GM23338 (cell line): ENCODE results near the gene BARX1. TPM values are rescaled to one million over a fixed set of nuclear protein-coding genes. Genes with fewer than 3 reads are reported as not detected.

Experiments
- ATAC-seq: fragments of 200-7000 bp; cut with Tn5 transposase; 3 replicates; pipeline ENCODE4 v1.9.1; 2020
- DNase-seq: peaks from one replicate; pipeline ENCODE4 v3.0.0-alpha.2; 2015; ENCODE audit warnings: low spot score
- H2AFZ ChIP-seq: fragments of 200-600 bp; sonication (generic); 2 replicates; pipeline ENCODE4 v1.8.0; 2016; ENCODE audit warnings: antibody characterized with exemption, mild to moderate bottlenecking, moderate library complexity
- H3F3A ChIP-seq: fragments of 200-600 bp; sonication (generic); replicated peaks from 2 replicates; pipeline ENCODE4 v1.8.0; 2017; ENCODE audit warnings: antibody characterized with exemption, mixed run types, low read depth
- H3K27ac ChIP-seq: fragments of 200-600 bp; sonication (generic); 2 replicates; pipeline ENCODE4 v1.6.1; 2016; ENCODE audit warnings: low read depth
- H3K27me3 ChIP-seq: fragments of 200-600 bp; sonication (generic); 2 replicates; pipeline ENCODE4 v1.8.0; 2016; ENCODE audit warnings: mild to moderate bottlenecking, mixed run types, moderate library complexity; ENCODE audit not compliant: insufficient read depth
- H3K36me3 ChIP-seq: fragments of 200-600 bp; sonication (generic); 2 replicates; pipeline ENCODE4 v1.8.0; 2016; ENCODE audit warnings: mild to moderate bottlenecking; ENCODE audit not compliant: insufficient read depth
- H3K4me1 ChIP-seq: fragments of 200-600 bp; sonication (generic); 2 replicates; pipeline ENCODE4 v1.8.0; 2016; ENCODE audit warnings: mild to moderate bottlenecking, moderate library complexity; ENCODE audit not compliant: insufficient read depth
- H3K4me2 ChIP-seq: fragments of 200-600 bp; sonication (generic); 2 replicates; pipeline ENCODE4 v1.7.1; 2017; ENCODE audit warnings: mixed run types
- H3K4me3 ChIP-seq: fragments of 200-600 bp; sonication (generic); 2 replicates; pipeline ENCODE4 v1.6.1; 2016; ENCODE audit warnings: mixed run types
- H3K79me2 ChIP-seq: fragments of 200-600 bp; sonication (generic); replicated peaks from 2 replicates; pipeline ENCODE4 v1.8.0; 2017; ENCODE audit warnings: mild to moderate bottlenecking; ENCODE audit not compliant: insufficient read depth
- H3K9me2 ChIP-seq: fragments of 200-600 bp; sonication (generic); 2 replicates; pipeline ENCODE4 v1.8.0; 2017; ENCODE audit not compliant: insufficient read depth
- H4K20me1 ChIP-seq: fragments of 200-600 bp; sonication (generic); replicated peaks from 2 replicates; pipeline ENCODE4 v1.8.0; 2017; ENCODE audit warnings: mild to moderate bottlenecking; ENCODE audit not compliant: insufficient read depth
- H3K27ac Mint-ChIP-seq: 2 replicates; pipeline ENCODE4 v1.8.0; 2020; ENCODE audit warnings: inconsistent platforms, mild to moderate bottlenecking, moderate library complexity, mixed read lengths
- H3K27me3 Mint-ChIP-seq: 3 replicates; pipeline ENCODE4 v1.8.0; 2022; ENCODE audit warnings: low read depth, mild to moderate bottlenecking, moderate library complexity, mixed read lengths, inconsistent platforms; ENCODE audit not compliant: insufficient read depth, poor library complexity
- H3K36me3 Mint-ChIP-seq: 3 replicates; pipeline ENCODE4 v1.8.0; 2021; ENCODE audit warnings: low read depth, mild to moderate bottlenecking, inconsistent platforms, moderate library complexity, mixed read lengths
- H3K4me1 Mint-ChIP-seq: 3 replicates; pipeline ENCODE4 v1.8.0; 2020; ENCODE audit warnings: mild to moderate bottlenecking, inconsistent platforms, mixed read lengths
- H3K4me3 Mint-ChIP-seq: 3 replicates; pipeline ENCODE4 v1.8.0; 2021; ENCODE audit warnings: moderate library complexity, mild to moderate bottlenecking, inconsistent platforms, mixed read lengths
- H3K9me3 Mint-ChIP-seq: 3 replicates; pipeline ENCODE4 v1.8.0; 2020; ENCODE audit warnings: moderate library complexity, mild to moderate bottlenecking, inconsistent platforms, mixed read lengths
- CTCF ChIP-seq, 2 experiments: fragments of 200-600 bp in 1 of 2; sonication (generic) in 1 of 2; conservative IDR thresholded peaks; 2 replicates each; pipeline versions ENCODE4 v1.5.1 to v1.6.1; 2016 to 2017; ENCODE audit warnings: antibody characterized with exemption in 2 of 2, low read depth in 2 of 2, mild to moderate bottlenecking in 2 of 2, moderate library complexity in 1 of 2
- EZH2 ChIP-seq: fragments of 200-600 bp; sonication (generic); IDR thresholded peaks from one replicate; pipeline ENCODE4 v1.8.0; 2017; ENCODE audit warnings: antibody characterized with exemption, mild to moderate bottlenecking, low read depth; ENCODE audit not compliant: unreplicated experiment
- EZH2phosphoT487 ChIP-seq: fragments of 200-600 bp; sonication (generic); IDR thresholded peaks from one replicate; pipeline ENCODE4 v1.8.1; 2018; ENCODE audit warnings: antibody characterized with exemption; ENCODE audit not compliant: unreplicated experiment
- JUNB ChIP-seq: IDR thresholded peaks from one replicate; pipeline ENCODE4 v1.6.1; 2016; ENCODE audit warnings: antibody characterized with exemption; ENCODE audit not compliant: unreplicated experiment
- POLR2AphosphoS5 ChIP-seq: IDR thresholded peaks from 2 replicates; pipeline ENCODE4 v1.6.1; 2016; ENCODE audit warnings: antibody characterized with exemption, low read depth
- REST ChIP-seq: IDR thresholded peaks from one replicate; pipeline ENCODE4 v1.6.1; 2018; ENCODE audit warnings: antibody characterized with exemption; ENCODE audit not compliant: unreplicated experiment
- ZNF114 ChIP-seq: fragments of 250-450 bp; sonication (Bioruptor Pico); IDR thresholded peaks from 2 replicates; pipeline ENCODE4 v1.5.0; 2020; ENCODE audit warnings: mild to moderate bottlenecking, moderate library complexity
- polyA plus RNA-seq: library from polyadenylated mRNA; unstranded; fragments of >200 nt; fragmentation: Nextera tagmentation; extraction: Ambion mirVana; gene quantifications from 2 replicates; pipeline ENCODE4 v1.2.1, GENCODE V29; 2016
- total RNA-seq: library from RNA; depleted of rRNA; stranded (reverse); fragments of >200 nt; shearing (Covaris generic); gene quantifications from 2 replicates; pipeline ENCODE4 v1.2.3, GENCODE V29; 2014

BARX1 gene
- total and polyA plus RNA-seq, 2 experiments from 2014 or later = 0.87 to 1.6 TPM

- H3K4me2 ChIP-seq = peak overlapping the region; percentile 94
- no peaks in the 10 kb centered on the region for H3K36me3 ChIP-seq
- Mint-ChIP-seq H3K4me1 (peaks cover 58% of the 10 kb centered on the region), H3K27me3 (peaks cover 99% of the 10 kb centered on the region), H3K36me3 (no peaks in the 10 kb centered on the region; the same call in 2 of the 3 replicates), H3K9me3 (peaks cover 15% of the 10 kb centered on the region; the same call in 2 of the 3 replicates), H3K27ac (no peak overlapping the region), H3K4me3 (peak overlapping the region; percentile 74)
- H3K9me2 ChIP-seq = no peaks in the 10 kb centered on the region
- H3K79me2 ChIP-seq = no peaks in the 10 kb centered on the region
- no peak overlapping the region for H3K27ac ChIP-seq
- DNase-seq = peak; percentile 55
- H3K27me3 ChIP-seq = peaks cover 92% of the 10 kb centered on the region
- TF ChIP-seq ZNF114 (CRISPR knock-in tag) = no peak
- TF ChIP-seq EZH2phosphoT487 = peak; percentile 91
- TF ChIP-seq CTCF (conservative IDR thresholded peaks at IDR 0.05; ENCODE audit: low read depth in 2 of 2) = no peak
- peak; percentile 96 for TF ChIP-seq EZH2
- no peak for TF ChIP-seq JUNB
- H3K4me3 ChIP-seq = peak overlapping the region; percentile 69
- ATAC-seq = peak; percentile 13
- H2AFZ ChIP-seq = peak overlapping the region; percentile 99
- H3K4me1 ChIP-seq = peaks cover 57% of the 10 kb centered on the region
- peaks cover 12% of the 10 kb centered on the region for H3F3A ChIP-seq
- H4K20me1 ChIP-seq = peaks cover 10% of the 10 kb centered on the region; the same call in 1 of the 2 replicates
Measured at GRCh38 chr9:93945400-93946337, 9.5 kb downstream of the BARX1 start.

GRCh38 chr9:93944011-93944410, 11.1 kb downstream of the BARX1 start:
- Mint-ChIP-seq H3K4me1 (peaks cover 46% of the 10 kb centered on the region), H3K36me3 (no peaks in the 10 kb centered on the region; the same call in 2 of the 3 replicates), H3K27me3 (peaks cover 89% of the 10 kb centered on the region), H3K4me3 (no peak overlapping the region), H3K27ac (no peak overlapping the region), H3K9me3 (peaks cover 12% of the 10 kb centered on the region; the same call in 2 of the 3 replicates)
- ATAC-seq (peak; percentile 16; the same call in 2 of the 3 replicates), DNase-seq (peak; percentile 32)
- H3K4me1 ChIP-seq = peaks cover 43% of the 10 kb centered on the region
- TF ChIP-seq EZH2 = peak; percentile 28
- peak; percentile 31 to 73 for TF ChIP-seq CTCF (conservative IDR thresholded peaks at IDR 0.05; ENCODE audit: low read depth in 2 of 2)
- TF ChIP-seq REST = no peak
- no peak for TF ChIP-seq POLR2AphosphoS5
- no peaks in the 10 kb centered on the region; the same call in 1 of the 2 replicates for H3K36me3 ChIP-seq
- H3K4me2 ChIP-seq = no peak overlapping the region
- no peaks in the 10 kb centered on the region for H3K9me2 ChIP-seq
- no peak overlapping the region for H2AFZ ChIP-seq
- H3K4me3 ChIP-seq = no peak overlapping the region
- H4K20me1 ChIP-seq = peaks cover 10% of the 10 kb centered on the region; the same call in 1 of the 2 replicates
- H3K27ac ChIP-seq = no peak overlapping the region
- H3F3A ChIP-seq = peaks cover 4% of the 10 kb centered on the region; the same call in 1 of the 2 replicates
- H3K27me3 ChIP-seq = peaks cover 76% of the 10 kb centered on the region
- no peaks in the 10 kb centered on the region for H3K79me2 ChIP-seq
